Keratinocyte (primary cell): ENCODE measurements around the gene TMEM235. TPM values are rescaled to one million over a fixed set of nuclear protein-coding genes. Genes with fewer than 3 reads are reported as not detected.

Source experiments
- DNase-seq: peaks from one replicate; pipeline ENCODE4 v3.0.0-alpha.2; 2011; ENCODE audit warnings: low read depth, missing footprints, low spot score
- FAIRE-seq: peaks from 2 replicates; lab custom pipeline; 2011; peaks lifted over from hg19 to GRCh38; lab: Jason Lieb, UNC
- H2AFZ ChIP-seq: 2 replicates; pipeline ENCODE4 v1.6.0; 2012; ENCODE audit warnings: low read length, control low read depth, inconsistent platforms; ENCODE audit not compliant: control insufficient read depth
- H3K27ac ChIP-seq: 2 replicates; pipeline ENCODE4 v1.5.1; 2011; ENCODE audit warnings: low read length; ENCODE audit not compliant: control insufficient read depth, insufficient read depth
- H3K27me3 ChIP-seq: 3 replicates; pipeline ENCODE4 v1.6.0; 2011; ENCODE audit warnings: low read length; ENCODE audit not compliant: control insufficient read depth, insufficient read depth; ENCODE audit errors: extremely low read depth
- H3K36me3 ChIP-seq, 2 experiments: 2 replicates in 1 of 2; 3 replicates in 1 of 2; pipeline ENCODE4 v1.5.1; 2011; ENCODE audit warnings: low read length in 2 of 2, mild to moderate bottlenecking in 1 of 2; ENCODE audit not compliant: control insufficient read depth in 2 of 2, insufficient read depth in 2 of 2; ENCODE audit errors: extremely low read depth in 1 of 2
- H3K4me1 ChIP-seq: 3 replicates; pipeline ENCODE4 v1.5.1; 2011; ENCODE audit warnings: low read length; ENCODE audit not compliant: control insufficient read depth, insufficient read depth; ENCODE audit errors: extremely low read depth
- H3K4me2 ChIP-seq: 3 replicates; pipeline ENCODE4 v1.6.0; 2011; ENCODE audit warnings: low read depth, low read length; ENCODE audit not compliant: control insufficient read depth, insufficient read depth; ENCODE audit errors: extremely low read depth
- H3K4me3 ChIP-seq, 3 experiments: fragments of 200-600 bp in 1 of 3; sonication (generic) in 1 of 3; 2 replicates in 2 of 3; 3 replicates in 1 of 3; pipeline ENCODE4 v1.5.1; 2011 to 2016; ENCODE audit warnings: low read length in 3 of 3, mild to moderate bottlenecking in 3 of 3, control low read depth in 2 of 3, inconsistent platforms in 1 of 3, low read depth in 1 of 3, mixed read lengths in 1 of 3, mixed run types in 1 of 3, moderate library complexity in 1 of 3; ENCODE audit not compliant: control insufficient read depth in 2 of 3, insufficient read depth in 2 of 3; ENCODE audit errors: extremely low read depth in 1 of 3
- H3K79me2 ChIP-seq: 2 replicates; pipeline ENCODE4 v1.6.0; 2012; ENCODE audit warnings: low read length; ENCODE audit not compliant: control insufficient read depth, insufficient read depth
- H3K9ac ChIP-seq: 3 replicates; pipeline ENCODE4 v1.6.0; 2011; ENCODE audit warnings: low read length; ENCODE audit not compliant: control insufficient read depth, insufficient read depth; ENCODE audit errors: extremely low read depth
- H3K9me1 ChIP-seq: 3 replicates; pipeline ENCODE4 v1.6.0; 2011; ENCODE audit warnings: low read length; ENCODE audit not compliant: control insufficient read depth, insufficient read depth; ENCODE audit errors: extremely low read depth
- H3K9me3 ChIP-seq: 2 replicates; pipeline ENCODE4 v1.5.1; 2012; ENCODE audit warnings: low read depth, low read length; ENCODE audit not compliant: control insufficient read depth
- H4K20me1 ChIP-seq: 3 replicates; pipeline ENCODE4 v1.6.0; 2011; ENCODE audit warnings: low read length; ENCODE audit not compliant: control insufficient read depth, insufficient read depth; ENCODE audit errors: extremely low read depth
- CTCF ChIP-seq, 3 experiments: IDR thresholded peaks in 1 of 3; conservative IDR thresholded peaks in 1 of 3; optimal IDR thresholded peaks in 1 of 3; 2 replicates in 2 of 3; 3 replicates in 1 of 3; pipeline versions ENCODE3 to v1.5.1; 2011; ENCODE audit warnings: low read length in 3 of 3, mild to moderate bottlenecking in 3 of 3, moderate library complexity in 2 of 3, control low read depth in 1 of 3, inconsistent platforms in 1 of 3; ENCODE audit not compliant: insufficient read depth in 2 of 3; ENCODE audit errors: extremely low read depth in 1 of 3
- EZH2 ChIP-seq: IDR thresholded peaks from one replicate; pipeline ENCODE4 v1.6.1; 2012; ENCODE audit warnings: inconsistent platforms, mild to moderate bottlenecking, low read length, moderate library complexity
- dilution Hi-C: fragments of 300-500 bp; cut with MboI; formaldehyde crosslinking; loops from one replicate; pipeline ENCODE4 v1.7.0; 2020; ENCODE audit warnings: low sequenced_read_pairs; ENCODE audit not compliant: extremely low pct_ligation_motif_present
- polyA plus RNA-seq, 5 experiments: library from polyadenylated mRNA; depleted of rRNA in 3 of 5; stranded (reverse) in 3 of 5; stranded (forward) in 1 of 5; unstranded in 1 of 5; fragments of >200 nt; gene quantifications; 1 replicate in 1 of 5; 2 replicates in 3 of 5; 3 replicates in 1 of 5; pipeline versions ENCODE4 v1.2.1 to v1.2.3, GENCODE V29; 2011 to 2012; ENCODE audit warnings: missing spikeins in 2 of 5, low read depth in 1 of 5, low replicate concordance in 1 of 5

Gene TMEM235
- polyA plus RNA-seq, 1 donor (not counting 4 experiments of a cell fraction or from before 2014, with no cell fraction given): not detected

- DNase-seq (no peak), FAIRE-seq (no peak)
- H3K9me1 ChIP-seq: no peaks in the 10 kb centered on the region
- H3K9ac ChIP-seq: no peak overlapping the region
- H3K79me2 ChIP-seq: no peaks in the 10 kb centered on the region
- peaks cover 1% of the 10 kb centered on the region for H3K27me3 ChIP-seq
- H3K27ac ChIP-seq: no peak overlapping the region
- H3K4me3 ChIP-seq: no peak overlapping the region
- H3K4me1 ChIP-seq: no peaks in the 10 kb centered on the region
- H3K4me2 ChIP-seq: no peak overlapping the region
- no peaks in the 10 kb centered on the region for H4K20me1 ChIP-seq
- no peaks in the 10 kb centered on the region for H3K36me3 ChIP-seq
- TF ChIP-seq EZH2: no peak
- no peak for TF ChIP-seq CTCF (optimal IDR thresholded peaks at IDR 0.05 in 1 of 3, IDR thresholded peaks at IDR 0.05 in 1 of 3, conservative IDR thresholded peaks at IDR 0.05 in 1 of 3; ENCODE audit: extremely low read depth in 1 of 3, insufficient read depth in 2 of 3, low read length in 3 of 3)
- H3K9me3 ChIP-seq: no peaks in the 10 kb centered on the region
- H2AFZ ChIP-seq: no peak overlapping the region
- dilution Hi-C loops: no loop called here
Observed at GRCh38 chr17:78238823-78239488, 7.5 kb downstream of the TMEM235 start.

- no peaks in the 10 kb centered on the region for H4K20me1 ChIP-seq
- FAIRE-seq (no peak), DNase-seq (no peak)
- H3K4me1 ChIP-seq: no peaks in the 10 kb centered on the region
- H2AFZ ChIP-seq: no peak overlapping the region
- H3K79me2 ChIP-seq: no peaks in the 10 kb centered on the region
- H3K27ac ChIP-seq: no peak overlapping the region
- H3K4me3 ChIP-seq: no peak overlapping the region
- no peaks in the 10 kb centered on the region for H3K9me3 ChIP-seq
- dilution Hi-C loops: no loop called here
- no peaks in the 10 kb centered on the region for H3K36me3 ChIP-seq
- H3K9ac ChIP-seq: no peak overlapping the region
- H3K27me3 ChIP-seq: no peaks in the 10 kb centered on the region
- H3K9me1 ChIP-seq: no peaks in the 10 kb centered on the region
- TF ChIP-seq EZH2: no peak
- no peak for TF ChIP-seq CTCF (optimal IDR thresholded peaks at IDR 0.05 in 1 of 3, IDR thresholded peaks at IDR 0.05 in 1 of 3, conservative IDR thresholded peaks at IDR 0.05 in 1 of 3; ENCODE audit: extremely low read depth in 1 of 3, insufficient read depth in 2 of 3, low read length in 3 of 3)
- no peak overlapping the region for H3K4me2 ChIP-seq
Observed at GRCh38 chr17:78239489-78239931, 8.1 kb downstream of the TMEM235 start.
